HepG2 (cell line): ENCODE results near the gene SHISA5. TPM values are rescaled to one million over a fixed set of nuclear protein-coding genes. Genes with fewer than 3 reads are reported as not detected.

ENCODE experiments used
- ATAC-seq: fragments of 200-7000 bp; cut with Tn5 transposase; 3 replicates; pipeline ENCODE4 v1.9.1; 2020; ENCODE audit warnings: mild to moderate bottlenecking, moderate library complexity
- BruUV-seq: library from RNA; stranded (reverse); fragments of 400-500 nt; replicated peaks from 2 replicates; lab custom pipeline; 2021; lab: Mats Ljungman, UMichigan
- CTCF ChIA-PET: fragments of 300-600 bp; formaldehyde crosslinking; extraction: SDS; loops from one replicate; lab custom pipeline; 2021; ENCODE audit warnings: low total read pairs, inconsistent platforms, low intra/inter-chr PET ratio; lab: Yijun Ruan, JAX
- POLR2A ChIA-PET: fragments of 350-600 bp; sonication (Branson Sonifier 250); formaldehyde crosslinking; loops from one replicate; lab custom pipeline; 2020; ENCODE audit warnings: antibody characterized with exemption, inconsistent platforms; lab: Yijun Ruan, JAX
- DNase-seq: peaks from one replicate; pipeline ENCODE4 v3.0.0-alpha.2; 2015; ENCODE audit warnings: low spot score
- FAIRE-seq: peaks from 3 replicates; lab custom pipeline; 2011; peaks lifted over from hg19 to GRCh38; lab: Jason Lieb, UNC
- H2AFZ ChIP-seq: one replicate; pipeline ENCODE4 v1.6.1; 2011; ENCODE audit warnings: low read length, inconsistent platforms
- H3K27ac ChIP-seq: fragments of 300-600 bp; 3 replicates; pipeline ENCODE4 v1.8.0; 2011; ENCODE audit warnings: mixed run types, mild to moderate bottlenecking, mixed read lengths, low read length, inconsistent platforms; ENCODE audit not compliant: insufficient read depth; ENCODE audit errors: extremely low read length
- H3K27me3 ChIP-seq, 2 experiments: fragments of 200-600 bp in 1 of 2; 2 replicates in 1 of 2; 3 replicates in 1 of 2; pipeline versions ENCODE4 v1.6.0 to v1.8.0; 2011; ENCODE audit warnings: low read length in 2 of 2, mild to moderate bottlenecking in 2 of 2, moderate library complexity in 2 of 2, inconsistent platforms in 1 of 2; ENCODE audit not compliant: insufficient read depth in 2 of 2, control insufficient read depth in 1 of 2
- H3K36me3 ChIP-seq, 2 experiments: fragments of 200-600 bp in 1 of 2; replicated peaks in 1 of 2; 2 replicates in 1 of 2; 3 replicates in 1 of 2; pipeline versions ENCODE4 v1.5.1 to v1.8.0; 2011; ENCODE audit warnings: low read length in 2 of 2, inconsistent platforms in 1 of 2; ENCODE audit not compliant: insufficient read depth in 2 of 2, control insufficient read depth in 1 of 2
- H3K4me1 ChIP-seq: 2 replicates; pipeline ENCODE4 v1.5.1; 2012; ENCODE audit warnings: low read length, inconsistent platforms; ENCODE audit not compliant: insufficient read depth
- H3K4me2 ChIP-seq: 2 replicates; pipeline ENCODE4 v1.6.0; 2011; ENCODE audit warnings: low read depth, low read length, inconsistent platforms
- H3K4me3 ChIP-seq, 3 experiments: fragments of 200-600 bp in 1 of 3; sonication (generic), shearing (Covaris generic) in 1 of 3; replicated peaks in 1 of 3; 2 replicates each; pipeline ENCODE4 v1.5.1; 2011 to 2016; ENCODE audit warnings: low read length in 3 of 3, inconsistent platforms in 2 of 3, low read depth in 2 of 3, mild to moderate bottlenecking in 2 of 3, control low read depth in 1 of 3, mixed read lengths in 1 of 3; ENCODE audit not compliant: insufficient read depth in 1 of 3
- H3K79me2 ChIP-seq: one replicate; pipeline ENCODE4 v1.6.1; 2011; ENCODE audit warnings: low read length, inconsistent platforms; ENCODE audit not compliant: insufficient read depth
- H3K9ac ChIP-seq: 2 replicates; pipeline ENCODE4 v1.6.0; 2011; ENCODE audit warnings: mild to moderate bottlenecking, low read depth, low read length, inconsistent platforms; ENCODE audit not compliant: insufficient read depth
- H3K9me3 ChIP-seq: 2 replicates; pipeline ENCODE4 v1.5.1; 2012; ENCODE audit warnings: mild to moderate bottlenecking, low read length
- H4K20me1 ChIP-seq: 2 replicates; pipeline ENCODE4 v1.6.0; 2011; ENCODE audit warnings: inconsistent platforms, mild to moderate bottlenecking, low read length, moderate library complexity; ENCODE audit not compliant: insufficient read depth
- CBX1 ChIP-seq: IDR thresholded peaks from one replicate; pipeline ENCODE4 v1.6.1; 2016; ENCODE audit warnings: antibody characterized with exemption, low read depth
- FOXP1 ChIP-seq, 2 experiments: fragments of 450-650 bp in 1 of 2; IDR thresholded peaks; 2 replicates each; pipeline ENCODE4 v1.6.1; 2017 to 2018; ENCODE audit warnings: antibody characterized with exemption in 1 of 2
- NCOA5 ChIP-seq: sonication (generic); formaldehyde crosslinking; IDR thresholded peaks from 2 replicates; pipeline ENCODE4 v1.4.0; 2020; ENCODE audit warnings: missing genetic modification reagents
- PATZ1 ChIP-seq: sonication (generic); formaldehyde crosslinking; IDR thresholded peaks from 2 replicates; pipeline ENCODE4 v1.4.0; 2020; ENCODE audit warnings: missing genetic modification reagents
- RXRA ChIP-seq: sonication (generic); formaldehyde crosslinking; IDR thresholded peaks from 2 replicates; pipeline ENCODE4 v1.5.1; 2020; ENCODE audit warnings: missing genetic modification reagents
- SIN3A ChIP-seq: IDR thresholded peaks from 2 replicates; pipeline ENCODE4 v1.6.1; 2011; ENCODE audit warnings: low read depth, mild to moderate bottlenecking, control low read depth, low read length, borderline replicate concordance
- ZFY ChIP-seq: sonication (generic); formaldehyde crosslinking; IDR thresholded peaks from 2 replicates; pipeline ENCODE4 v1.4.0; 2020; ENCODE audit warnings: missing genetic modification reagents
- ZNF597 ChIP-seq: sonication (generic); formaldehyde crosslinking; IDR thresholded peaks from 2 replicates; pipeline ENCODE4 v1.5.0; 2020; ENCODE audit warnings: missing genetic modification reagents
- ZNF768 ChIP-seq: sonication (generic); formaldehyde crosslinking; IDR thresholded peaks from 2 replicates; pipeline ENCODE4 v1.4.0; 2020; ENCODE audit warnings: missing genetic modification reagents
- WGBS: methylation state at CpG from one replicate; pipeline ENCODE4 v1.1.6; 2017; ENCODE audit warnings: low lambda C conversion rate; 5-methylcytosine and 5-hydroxymethylcytosine counted together
- in situ Hi-C: cut with HindIII; loops from 2 replicates; pipeline ENCODE4 v1.10.0; 2017; ENCODE audit warnings: low pct_unique_long_range_greater_than_20kb; ENCODE audit not compliant: extremely low pct_ligation_motif_present
- intact Hi-C: fragments of 100-400 bp; cut with micrococcal nuclease; formaldehyde crosslinking; loops from one replicate; pipeline ENCODE4 v1.10.0; 2022; ENCODE audit not compliant: unreplicated experiment
- polyA plus RNA-seq, 8 experiments: library from polyadenylated mRNA; depleted of rRNA in 3 of 8; stranded (reverse) in 7 of 8; unstranded in 1 of 8; fragments of >200 nt; fragmentation: Illumina TruSeq in 4 of 8; extraction: Trizol in 4 of 8; gene quantifications; 2 replicates each; pipeline versions ENCODE4 v1.2.1 to v1.2.3, GENCODE V29; 2011 to 2016; ENCODE audit warnings: low read depth in 4 of 8, missing spikeins in 1 of 8, mixed read lengths in 1 of 8; ENCODE audit not compliant: insufficient read depth in 1 of 8
- total RNA-seq, 5 experiments: library from RNA; depleted of rRNA; stranded (reverse); fragments of >200 nt; fragmentation: Illumina TruSeq; extraction: Trizol; gene quantifications; 2 replicates each; pipeline ENCODE4 v1.2.3, GENCODE V29; 2016; ENCODE audit warnings: low read depth in 1 of 5
- TF ChIP-seq, protein P1 (sequence below), 2 experiments: sonication (generic) in 1 of 2; formaldehyde crosslinking in 1 of 2; IDR thresholded peaks; 2 replicates each; pipeline versions ENCODE4 v1.5.1 to v1.6.1; 2011 to 2020; ENCODE audit warnings: borderline replicate concordance in 1 of 2, low read depth in 1 of 2, low read length in 1 of 2, mild to moderate bottlenecking in 1 of 2, missing genetic modification reagents in 1 of 2, moderate library complexity in 1 of 2

The SHISA5 gene
- total and polyA plus RNA-seq, 2 of the 13 experiments (the other 11 are each of a cell fraction or from before 2014, with no cell fraction given): 75.8 to 91.4 TPM

DNA sequence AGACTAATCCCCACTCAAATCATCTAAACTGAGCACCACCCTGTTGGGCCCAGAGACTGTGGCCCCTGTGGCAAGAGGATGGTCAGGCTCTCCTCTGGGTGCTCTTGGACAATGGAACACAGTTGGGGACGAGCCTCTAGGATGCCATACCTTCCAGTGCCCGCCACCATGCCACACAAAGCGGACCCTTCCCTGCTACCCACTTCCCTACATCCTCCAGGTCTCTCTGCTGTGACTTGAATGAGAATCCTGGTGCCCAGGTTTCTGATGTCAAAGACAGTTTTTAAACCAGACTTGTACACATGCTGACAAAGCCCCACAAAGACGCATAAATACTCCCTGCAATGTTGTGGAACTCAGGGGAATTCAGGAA is 68.8 kb downstream of the SHISA5 start:
- in situ Hi-C loops (loop anchor here (5.0 kb wide), 3 partner anchors 33 to 203 kb away; no protein-coding TSS in a partner anchor), intact Hi-C loops (no loop called here)
- Histone ChIP-seq H3K4me1 (peaks cover 80% of the 10 kb centered on the region), H3K27ac (no peak overlapping the region), H3K27me3 (no peaks in the 10 kb centered on the region; a peak in 1 of 5 replicates), H2AFZ (no peak overlapping the region), H3K9me3 (no peaks in the 10 kb centered on the region), H3K79me2 (peaks cover 12% of the 10 kb centered on the region), H3K36me3 (peaks cover 1 to 4% of the 10 kb centered on the region in 2 experiments; a peak in 3 of 5 replicates), H3K4me3 (no peak overlapping the region), H4K20me1 (no peaks in the 10 kb centered on the region), H3K9ac (no peak overlapping the region), H3K4me2 (no peak overlapping the region)
- DNase-seq: no peak
- no peak for ATAC-seq
- POLR2A ChIA-PET: interaction anchor here (1.2 to 2.9 kb wide), 9 partner anchors 9 to 161 kb away, joined by 4 to 59 read pairs (median 14); partner anchors contain the start of gene ATRIP
- no peak for FAIRE-seq
- no peak for TF ChIP-seq CBX1
- TF ChIP-seq SIN3A: 0 out of 2 replicates have a peak, but pooled peaks have one; percentile 19
- BruUV-seq: no TSS peak
- CTCF ChIA-PET: interaction anchor here (1.2 to 5.7 kb wide), 9 partner anchors 9 to 241 kb away, joined by 5 to 117 read pairs (median 16); no protein-coding TSS in a partner anchor
- 100% methylated on average over 4 of the region's 4 CpGs for WGBS

DNA sequence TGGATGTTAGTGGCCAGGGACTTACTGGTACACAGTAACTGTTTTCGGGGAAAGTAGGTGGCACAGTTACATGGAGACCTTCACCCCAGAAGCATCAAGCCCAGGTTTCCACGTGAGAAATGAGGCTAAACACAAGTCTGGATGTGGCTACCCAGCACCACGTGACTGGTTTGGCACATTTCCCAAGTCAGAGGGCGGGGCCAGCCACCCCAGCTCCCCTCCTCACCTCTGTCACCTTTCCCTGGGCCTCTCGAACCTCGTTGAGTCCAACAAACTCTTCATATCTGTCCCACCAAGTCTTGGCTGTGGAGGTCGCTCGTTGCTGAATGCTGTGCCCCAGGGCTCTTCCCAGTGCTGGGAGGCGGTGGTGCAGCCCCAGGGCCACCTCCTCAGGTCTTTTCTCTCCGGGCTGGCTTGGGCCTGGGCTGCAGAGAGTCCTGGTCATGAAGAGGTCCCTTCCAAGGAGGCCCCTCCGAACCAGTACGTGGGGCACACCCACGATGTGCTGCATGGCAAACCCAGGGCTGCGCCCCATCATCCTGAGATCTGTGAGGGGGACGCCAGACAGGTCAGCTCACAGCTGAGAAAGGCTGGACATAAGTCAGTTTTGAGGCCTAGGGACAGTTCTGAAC is 69.3 kb downstream of the SHISA5 start:
- in situ Hi-C loops: loop anchor here (5.0 kb wide), 3 partner anchors 32 to 202 kb away; no protein-coding TSS in a partner anchor
- no peak overlapping the region for H3K9ac ChIP-seq
- 0 out of 2 replicates have a peak overlapping the region, but pooled peaks have one; percentile 49 for H3K4me2 ChIP-seq

More for the DNA sequence above, 69.3 kb downstream of the SHISA5 start:
- intact Hi-C loops: no loop called here
- Histone ChIP-seq H3K79me2 (peaks cover 9% of the 10 kb centered on the region), H3K9me3 (no peaks in the 10 kb centered on the region), H2AFZ (no peak overlapping the region), H3K36me3 (peaks cover 1 to 4% of the 10 kb centered on the region in 2 experiments; a peak in 3 of 5 replicates), H3K27me3 (no peaks in the 10 kb centered on the region; a peak in 1 of 5 replicates), H4K20me1 (no peaks in the 10 kb centered on the region), H3K4me3 (no peak overlapping the region), H3K27ac (peak overlapping the region; percentile 99), H3K4me1 (peaks cover 81% of the 10 kb centered on the region)
- POLR2A ChIA-PET: interaction anchor here (1.2 to 9.0 kb wide), 6 partner anchors 9 to 39 kb away, joined by 4 to 130 read pairs (median 34); partner anchors contain the start of gene ATRIP
- FAIRE-seq: no peak
- BruUV-seq: no TSS peak
- TF ChIP-seq, protein P1, sequence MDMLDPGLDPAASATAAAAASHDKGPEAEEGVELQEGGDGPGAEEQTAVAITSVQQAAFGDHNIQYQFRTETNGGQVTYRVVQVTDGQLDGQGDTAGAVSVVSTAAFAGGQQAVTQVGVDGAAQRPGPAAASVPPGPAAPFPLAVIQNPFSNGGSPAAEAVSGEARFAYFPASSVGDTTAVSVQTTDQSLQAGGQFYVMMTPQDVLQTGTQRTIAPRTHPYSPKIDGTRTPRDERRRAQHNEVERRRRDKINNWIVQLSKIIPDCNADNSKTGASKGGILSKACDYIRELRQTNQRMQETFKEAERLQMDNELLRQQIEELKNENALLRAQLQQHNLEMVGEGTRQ (IDR thresholded peaks at IDR 0.05; ENCODE audit: low read depth, low read length): no peak
- TF ChIP-seq, protein P1 (CRISPR knock-in tag; IDR thresholded peaks at IDR 0.05; ENCODE audit: borderline replicate concordance): peak; percentile 62; the same call in 1 of the 2 replicates
- TF ChIP-seq RXRA (CRISPR knock-in tag): peak; percentile 25; the same call in 1 of the 2 replicates
- TF ChIP-seq PATZ1 (CRISPR knock-in tag): peak; percentile 44; the same call in 1 of the 2 replicates
- no peak for TF ChIP-seq FOXP1 (IDR thresholded peaks at IDR 0.05)
- no peak for TF ChIP-seq FOXP1 (CRISPR knock-in tag; IDR thresholded peaks at IDR 0.05)
- TF ChIP-seq NCOA5: no peak
- TF ChIP-seq ZNF768 (CRISPR knock-in tag): 0 out of 2 replicates have a peak, but pooled peaks have one; percentile 18
- peak; percentile 13; the same call in 1 of the 2 replicates for TF ChIP-seq ZFY (CRISPR knock-in tag)
- no peak for TF ChIP-seq ZNF597 (CRISPR knock-in tag)
- WGBS: 43% methylated on average over 4 of the region's 15 CpGs
- DNase-seq: no peak
- no peak for ATAC-seq
- CTCF ChIA-PET: interaction anchor here (1.2 to 5.7 kb wide), 8 partner anchors 8 to 240 kb away, joined by 3 to 117 read pairs (median 15); no protein-coding TSS in a partner anchor
